Fibroblast of lung (primary cell): ENCODE data around the gene S100A2. TPM values are rescaled to one million over a fixed set of nuclear protein-coding genes. Genes with fewer than 3 reads are reported as not detected.

ENCODE experiments used
- DNase-seq, 2 donors: peaks; one replicate each; pipeline versions ENCODE4 v3.0.0 to v3.0.0-alpha.2; 2010; ENCODE audit warnings: low read depth in 2 of 2
- H2AFZ ChIP-seq: 2 replicates; pipeline ENCODE4 v1.5.1; 2012; ENCODE audit warnings: low read length, control low read depth, inconsistent platforms
- H3K27ac ChIP-seq: 2 replicates; pipeline ENCODE4 v1.5.1; 2011; ENCODE audit warnings: low read length, control low read depth; ENCODE audit not compliant: insufficient read depth
- H3K27me3 ChIP-seq: 2 replicates; pipeline ENCODE4 v1.5.1; 2011; ENCODE audit warnings: mild to moderate bottlenecking, low read length; ENCODE audit not compliant: control insufficient read depth, insufficient read depth
- H3K36me3 ChIP-seq: 2 replicates; pipeline ENCODE4 v1.5.1; 2011; ENCODE audit warnings: low read length; ENCODE audit not compliant: control insufficient read depth, insufficient read depth
- H3K4me1 ChIP-seq: 2 replicates; pipeline ENCODE4 v1.5.1; 2011; ENCODE audit warnings: low read length; ENCODE audit not compliant: control insufficient read depth, insufficient read depth; ENCODE audit errors: extremely low read depth
- H3K4me2 ChIP-seq: 2 replicates; pipeline ENCODE4 v1.5.1; 2011; ENCODE audit warnings: low read length, control low read depth; ENCODE audit not compliant: insufficient read depth; ENCODE audit errors: extremely low read depth
- H3K4me3 ChIP-seq, 4 experiments: fragments of 200-600 bp in 1 of 4; sonication (generic) in 1 of 4; replicated peaks in 1 of 4; 2 replicates each; pipeline ENCODE4 v1.5.1; 2011 to 2016; ENCODE audit warnings: low read length in 4 of 4, low read depth in 3 of 4, mild to moderate bottlenecking in 3 of 4, control low read depth in 2 of 4, inconsistent platforms in 1 of 4, mixed read lengths in 1 of 4; ENCODE audit not compliant: insufficient read depth in 1 of 4; ENCODE audit errors: control extremely low read depth in 1 of 4
- H3K79me2 ChIP-seq: 2 replicates; pipeline ENCODE4 v1.5.1; 2012; ENCODE audit warnings: mild to moderate bottlenecking, low read length, inconsistent platforms; ENCODE audit not compliant: control insufficient read depth, insufficient read depth
- H3K9ac ChIP-seq: 2 replicates; pipeline ENCODE4 v1.5.1; 2011; ENCODE audit warnings: mild to moderate bottlenecking, low read length, control low read depth; ENCODE audit not compliant: insufficient read depth
- H3K9me3 ChIP-seq: 2 replicates; pipeline ENCODE4 v1.5.1; 2012; ENCODE audit warnings: low read depth, low read length; ENCODE audit not compliant: control insufficient read depth, insufficient read depth
- H4K20me1 ChIP-seq: 2 replicates; pipeline ENCODE4 v1.5.1; 2011; ENCODE audit warnings: low read length; ENCODE audit not compliant: control insufficient read depth, insufficient read depth; ENCODE audit errors: extremely low read depth
- CTCF ChIP-seq, 2 donors: IDR thresholded peaks in 1 of 2; conservative IDR thresholded peaks in 1 of 2; 1 replicate in 1 of 2; 2 replicates in 1 of 2; pipeline ENCODE4 v1.5.1; 2011 to 2012; ENCODE audit warnings: low read length in 2 of 2, control low read depth in 1 of 2, inconsistent platforms in 1 of 2, low read depth in 1 of 2, mild to moderate bottlenecking in 1 of 2
- EZH2 ChIP-seq: IDR thresholded peaks from 2 replicates; pipeline ENCODE4 v1.5.1; 2012; ENCODE audit warnings: low read length, control low read depth, mild to moderate bottlenecking; ENCODE audit errors: missing control alignments
- polyA plus RNA-seq, 2 donors: library from polyadenylated mRNA; depleted of rRNA in 1 of 2; stranded (reverse) in 1 of 2; unstranded in 1 of 2; fragments of >200 nt; gene quantifications; 2 replicates each; pipeline ENCODE4 v1.2.1, GENCODE V29; 2011 to 2012; ENCODE audit warnings: missing spikeins in 1 of 2
- total RNA-seq: library from RNA; depleted of rRNA; stranded (reverse); fragments of >200 nt; gene quantifications from 2 replicates; pipeline ENCODE4 v1.2.1, GENCODE V29; 2014

S100A2 gene
- total and polyA plus RNA-seq, 2 donors (not counting 1 experiment from before 2014, with no cell fraction given), result 3.6 to 4.8 TPM

GRCh38 chr1:153567621-153568366 lies 2.1 kb upstream of the S100A2 start:
- Histone ChIP-seq H4K20me1 (no peaks in the 10 kb centered on the region), H3K79me2 (no peaks in the 10 kb centered on the region), H3K27me3 (no peaks in the 10 kb centered on the region), H3K27ac (peak overlapping the region; percentile 100), H3K4me2 (peak overlapping the region; percentile 75), H3K9me3 (no peaks in the 10 kb centered on the region), H3K9ac (no peak overlapping the region), H3K36me3 (no peaks in the 10 kb centered on the region), H3K4me1 (peaks cover 35% of the 10 kb centered on the region), H2AFZ (peak overlapping the region; percentile 39), H3K4me3 (peak overlapping the region in 1 of 4 experiments; percentile 2)
- TF ChIP-seq EZH2 (no peak), CTCF (conservative IDR thresholded peaks at IDR 0.05 in 1 of 2, IDR thresholded peaks at IDR 0.05 in 1 of 2; ENCODE audit: low read depth in 1 of 2, low read length in 2 of 2) (no peak)
- DNase-seq, result peak; percentile 41 to 76

- Histone ChIP-seq H3K4me3 (peak overlapping the region in 1 of 4 experiments; percentile 9), H3K36me3 (no peaks in the 10 kb centered on the region), H3K27me3 (no peaks in the 10 kb centered on the region), H3K4me1 (peaks cover 33% of the 10 kb centered on the region), H3K79me2 (no peaks in the 10 kb centered on the region), H3K4me2 (peak overlapping the region; percentile 92), H3K9me3 (no peaks in the 10 kb centered on the region), H2AFZ (no peak overlapping the region), H4K20me1 (no peaks in the 10 kb centered on the region), H3K27ac (peak overlapping the region; percentile 100), H3K9ac (peak overlapping the region; percentile 76)
- TF ChIP-seq EZH2 (no peak), CTCF (conservative IDR thresholded peaks at IDR 0.05 in 1 of 2, IDR thresholded peaks at IDR 0.05 in 1 of 2; ENCODE audit: low read depth in 1 of 2, low read length in 2 of 2) (no peak)
- DNase-seq, result peak; percentile 98 to 99
Observed at GRCh38 chr1:153566414-153567371, 1.0 kb upstream of the S100A2 start.

GRCh38 chr1:153563991-153564390 lies 1.7 kb downstream of the S100A2 start:
- Histone ChIP-seq H3K27me3 (no peaks in the 10 kb centered on the region), H3K27ac (no peak overlapping the region), H3K36me3 (no peaks in the 10 kb centered on the region), H3K79me2 (no peaks in the 10 kb centered on the region), H3K4me3 (no peak overlapping the region), H4K20me1 (no peaks in the 10 kb centered on the region), H3K4me1 (peaks cover 30% of the 10 kb centered on the region), H2AFZ (no peak overlapping the region), H3K9ac (no peak overlapping the region), H3K4me2 (no peak overlapping the region), H3K9me3 (no peaks in the 10 kb centered on the region)
- DNase-seq, result no peak
- TF ChIP-seq CTCF (conservative IDR thresholded peaks at IDR 0.05 in 1 of 2, IDR thresholded peaks at IDR 0.05 in 1 of 2; ENCODE audit: low read depth in 1 of 2, low read length in 2 of 2) (no peak), EZH2 (no peak)
